ENCODE data around the gene LAPTM5. TPM values are rescaled to one million over a fixed set of nuclear protein-coding genes. Genes with fewer than 3 reads are reported as not detected.

The LAPTM5 gene
- total and polyA plus RNA-seq, 10 of the 15 experiments (the other 5 are each of a cell fraction or from before 2014, with no cell fraction given) = 24.1 to 1,034 (median 687) TPM

DNA sequence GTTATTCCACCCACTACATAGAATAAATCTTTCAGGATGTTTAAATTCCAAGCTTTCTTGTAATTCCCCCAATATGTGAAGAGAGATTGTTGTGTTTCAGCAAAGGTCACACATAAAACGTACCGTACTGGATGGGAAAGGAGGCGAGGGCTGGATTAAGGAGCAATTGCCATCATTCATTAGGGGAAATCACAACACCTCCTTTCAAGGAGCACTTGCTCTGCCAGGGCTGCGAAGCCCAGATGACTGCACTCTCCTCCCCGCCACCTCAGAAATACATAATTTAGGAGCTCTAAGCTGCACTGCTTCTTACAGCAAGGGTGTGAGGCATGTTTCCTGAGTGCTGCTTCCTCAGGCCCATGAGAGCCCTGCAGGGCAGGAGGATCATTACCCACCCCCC, 63.8 kb downstream of the LAPTM5 start:
- H3K36me3 ChIP-seq (ENCODE audit: control insufficient read depth in 2 of 2, insufficient read depth in 2 of 2, low read length in 1 of 2) = no peaks in the 10 kb centered on the region
- POLR2A ChIA-PET = no interaction called here
- no peak overlapping the region for H3K4me2 ChIP-seq (ENCODE audit: control insufficient read depth, insufficient read depth)
- H2AFZ ChIP-seq (ENCODE audit: control insufficient read depth, low read depth, low read length) = no peak overlapping the region
- H3K4me1 ChIP-seq (ENCODE audit: control insufficient read depth, insufficient read depth, low read length) = no peaks in the 10 kb centered on the region; the same call in 1 of the 2 replicates
- H3K79me2 ChIP-seq (ENCODE audit: control insufficient read depth, insufficient read depth, low read length) = no peaks in the 10 kb centered on the region
- in situ Hi-C loops (cut with MboI) = no loop called here
- ATAC-seq = no peak
- FAIRE-seq = no peak
- SMC1A ChIA-PET (ENCODE audit: uncharacterized antibody, unreplicated experiment) = no interaction called here
- 20% methylated on average over 5 of the region's 5 CpGs for WGBS (ENCODE audit: insufficient coverage, insufficient replicate concordance, low lambda C conversion rate, missing lambda C conversion rate)
- peaks cover 0 to 4% of the 10 kb centered on the region in 2 experiments; a peak in 2 of 4 replicates for H3K27me3 ChIP-seq (replicated peaks in 1 of 2; ENCODE audit: control insufficient read depth in 2 of 2, insufficient read depth in 2 of 2, low read length in 1 of 2)
- no peak overlapping the region for H3K4me3 ChIP-seq
- intact Hi-C loops (cut with micrococcal nuclease; ENCODE audit: unreplicated experiment) = no loop called here
- H3K9ac ChIP-seq (ENCODE audit: control insufficient read depth, insufficient read depth, low read length) = no peak overlapping the region
- no peaks in the 10 kb centered on the region for H3K9me3 ChIP-seq (replicated peaks; ENCODE audit: control insufficient read depth, insufficient read depth, low read length)
- CTCF ChIA-PET = interaction anchor here (0.6 kb wide), 1 partner anchor 14 kb away, joined by 3 read pairs; no protein-coding TSS in a partner anchor
- DNase-seq (ENCODE audit: low read depth, low spot score) = no peak
- no peaks in the 10 kb centered on the region for H4K20me1 ChIP-seq (ENCODE audit: control insufficient read depth, insufficient read depth)
- no peak overlapping the region for H3K27ac ChIP-seq (ENCODE audit: control insufficient read depth, insufficient read depth)
- no TSS peak for BruUV-seq (replicated peaks)
- TF ChIP-seq, protein P1, sequence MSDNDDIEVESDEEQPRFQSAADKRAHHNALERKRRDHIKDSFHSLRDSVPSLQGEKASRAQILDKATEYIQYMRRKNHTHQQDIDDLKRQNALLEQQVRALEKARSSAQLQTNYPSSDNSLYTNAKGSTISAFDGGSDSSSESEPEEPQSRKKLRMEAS (IDR thresholded peaks at IDR 0.05; ENCODE audit: low read depth, low read length) = no peak
- TF ChIP-seq POLR2A (IDR thresholded peaks at IDR 0.05; ENCODE audit: low read depth, low read length) (no peak), SMARCA5 (IDR thresholded peaks at IDR 0.05) (no peak), USF1 (IDR thresholded peaks at IDR 0.05; ENCODE audit: borderline replicate concordance, extremely low read length, insufficient read depth, low read depth, low read length) (no peak), SUZ12 (IDR thresholded peaks at IDR 0.05; ENCODE audit: unreplicated experiment) (no peak), TAF1 (IDR thresholded peaks at IDR 0.05; ENCODE audit: borderline replicate concordance, low read depth, low read length) (no peak), EP300 (IDR thresholded peaks at IDR 0.05; ENCODE audit: borderline replicate concordance in 1 of 2, control insufficient read depth in 1 of 2, low read depth in 2 of 2, low read length in 2 of 2) (no peak), CBX3 (IDR thresholded peaks at IDR 0.05; ENCODE audit: borderline replicate concordance, low read depth) (no peak), RELA (IDR thresholded peaks at IDR 0.05; ENCODE audit: borderline replicate concordance, partially characterized antibody) (no peak), SUPT20H (IDR thresholded peaks at IDR 0.05; ENCODE audit: borderline replicate concordance, control insufficient read depth, low read depth, low read length) (no peak), ZNF687 (IDR thresholded peaks at IDR 0.05) (no peak), E2F8 (IDR thresholded peaks at IDR 0.05; ENCODE audit: low read depth, partially characterized antibody) (no peak)
- RAD21 ChIA-PET (ENCODE audit: unreplicated experiment) = no interaction called here

All from GM12878 (cell line).